GM12873 (cell line): ENCODE results near the gene NMNAT3.

Experiments used
- CTCF ChIP-seq: IDR thresholded peaks from 2 replicates; pipeline ENCODE4 v1.5.1; 2012; ENCODE audit warnings: low read depth, mild to moderate bottlenecking, moderate library complexity, low read length, control low read depth; ENCODE audit not compliant: insufficient read depth; ENCODE audit errors: missing control alignments

The NMNAT3 gene

GRCh38 chr3:139555249-139555648 is 122.5 kb downstream of the NMNAT3 start:
- no peak for TF ChIP-seq CTCF

GRCh38 chr3:139554628-139555027 is 123.1 kb downstream of the NMNAT3 start:
- no peak for TF ChIP-seq CTCF

GRCh38 chr3:139552632-139553365 is 125.0 kb downstream of the NMNAT3 start:
- no peak for TF ChIP-seq CTCF

GRCh38 chr3:139548801-139549200 is 129.0 kb downstream of the NMNAT3 start:
- no peak for TF ChIP-seq CTCF

GRCh38 chr3:139547666-139548065 is 130.1 kb downstream of the NMNAT3 start:
- no peak for TF ChIP-seq CTCF

- TF ChIP-seq CTCF = no peak
Measured at GRCh38 chr3:139546772-139547171, 131.0 kb downstream of the NMNAT3 start.

- TF ChIP-seq CTCF = peak; percentile 17
Measured at GRCh38 chr3:139541532-139542288, 136.1 kb downstream of the NMNAT3 start.
